ENCODE results near the gene REN. TPM values are rescaled to one million over a fixed set of nuclear protein-coding genes. Genes with fewer than 3 reads are reported as not detected.

REN gene
- total and polyA plus RNA-seq, 7 donors = not detected

- H3K27ac ChIP-seq = no peak overlapping the region
- DNase-seq = peak in 1 of 2 donors; percentile 40
- peaks cover 21% of the 10 kb centered on the region for H3K4me1 ChIP-seq
- no peaks in the 10 kb centered on the region for H3K27me3 ChIP-seq (ENCODE audit: insufficient read depth in 3 of 3, low read length in 2 of 3)
- peak in 1 of 4 donors; percentile 21 for ATAC-seq
- 49 to 56% (median 50%) methylated on average over 11 of the region's 11 CpGs for WGBS, 3 donors
- intact Hi-C loops (cut with DNase I) = no loop called here
- peaks cover 0 to 3% of the 10 kb centered on the region in 2 donors for H3K36me3 ChIP-seq (ENCODE audit: insufficient read depth in 1 of 2, low read depth in 1 of 2)
- TF ChIP-seq, protein P1, sequence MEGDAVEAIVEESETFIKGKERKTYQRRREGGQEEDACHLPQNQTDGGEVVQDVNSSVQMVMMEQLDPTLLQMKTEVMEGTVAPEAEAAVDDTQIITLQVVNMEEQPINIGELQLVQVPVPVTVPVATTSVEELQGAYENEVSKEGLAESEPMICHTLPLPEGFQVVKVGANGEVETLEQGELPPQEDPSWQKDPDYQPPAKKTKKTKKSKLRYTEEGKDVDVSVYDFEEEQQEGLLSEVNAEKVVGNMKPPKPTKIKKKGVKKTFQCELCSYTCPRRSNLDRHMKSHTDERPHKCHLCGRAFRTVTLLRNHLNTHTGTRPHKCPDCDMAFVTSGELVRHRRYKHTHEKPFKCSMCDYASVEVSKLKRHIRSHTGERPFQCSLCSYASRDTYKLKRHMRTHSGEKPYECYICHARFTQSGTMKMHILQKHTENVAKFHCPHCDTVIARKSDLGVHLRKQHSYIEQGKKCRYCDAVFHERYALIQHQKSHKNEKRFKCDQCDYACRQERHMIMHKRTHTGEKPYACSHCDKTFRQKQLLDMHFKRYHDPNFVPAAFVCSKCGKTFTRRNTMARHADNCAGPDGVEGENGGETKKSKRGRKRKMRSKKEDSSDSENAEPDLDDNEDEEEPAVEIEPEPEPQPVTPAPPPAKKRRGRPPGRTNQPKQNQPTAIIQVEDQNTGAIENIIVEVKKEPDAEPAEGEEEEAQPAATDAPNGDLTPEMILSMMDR (IDR thresholded peaks at IDR 0.05) = no peak
- H3K9me3 ChIP-seq = no peaks in the 10 kb centered on the region
- no peak overlapping the region for H3K4me3 ChIP-seq
Observed at GRCh38 chr1:204130981-204131892, 34.9 kb downstream of the REN start.

DNA sequence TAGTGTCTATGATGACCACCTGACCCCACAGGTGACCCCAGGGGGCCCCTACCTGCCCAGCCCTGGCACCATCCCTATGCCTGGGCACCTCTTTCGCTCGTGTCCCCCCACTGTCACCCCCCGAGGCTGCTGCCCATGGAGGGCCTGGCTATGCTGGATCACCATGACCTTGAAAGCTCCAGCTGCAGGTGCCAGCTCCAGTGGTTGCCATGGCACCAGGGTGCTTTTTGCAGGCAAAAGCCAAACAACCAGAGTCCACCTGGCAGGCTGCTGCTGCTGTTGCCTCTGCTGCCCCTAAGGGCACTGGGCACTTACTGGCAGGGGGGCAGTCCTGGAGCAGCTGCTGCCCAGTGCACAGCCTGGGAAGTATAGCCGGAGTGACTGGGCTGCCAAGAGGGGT, 36.0 kb downstream of the REN start:
- ATAC-seq = no peak
- TF ChIP-seq, protein P1 (IDR thresholded peaks at IDR 0.05) = no peak
- intact Hi-C loops (cut with DNase I) = no loop called here
- H3K9me3 ChIP-seq = no peaks in the 10 kb centered on the region
- no peak overlapping the region for H3K4me3 ChIP-seq
- 31 to 66% (median 46%) methylated on average over 4 of the region's 4 CpGs for WGBS, 3 donors
- H3K27me3 ChIP-seq (ENCODE audit: insufficient read depth in 3 of 3, low read length in 2 of 3) = no peaks in the 10 kb centered on the region
- H3K36me3 ChIP-seq (ENCODE audit: insufficient read depth in 1 of 2, low read depth in 1 of 2) = peaks cover 0 to 13% of the 10 kb centered on the region in 2 donors
- DNase-seq = no peak
- H3K4me1 ChIP-seq = peaks cover 21% of the 10 kb centered on the region
- H3K27ac ChIP-seq = no peak overlapping the region

DNA sequence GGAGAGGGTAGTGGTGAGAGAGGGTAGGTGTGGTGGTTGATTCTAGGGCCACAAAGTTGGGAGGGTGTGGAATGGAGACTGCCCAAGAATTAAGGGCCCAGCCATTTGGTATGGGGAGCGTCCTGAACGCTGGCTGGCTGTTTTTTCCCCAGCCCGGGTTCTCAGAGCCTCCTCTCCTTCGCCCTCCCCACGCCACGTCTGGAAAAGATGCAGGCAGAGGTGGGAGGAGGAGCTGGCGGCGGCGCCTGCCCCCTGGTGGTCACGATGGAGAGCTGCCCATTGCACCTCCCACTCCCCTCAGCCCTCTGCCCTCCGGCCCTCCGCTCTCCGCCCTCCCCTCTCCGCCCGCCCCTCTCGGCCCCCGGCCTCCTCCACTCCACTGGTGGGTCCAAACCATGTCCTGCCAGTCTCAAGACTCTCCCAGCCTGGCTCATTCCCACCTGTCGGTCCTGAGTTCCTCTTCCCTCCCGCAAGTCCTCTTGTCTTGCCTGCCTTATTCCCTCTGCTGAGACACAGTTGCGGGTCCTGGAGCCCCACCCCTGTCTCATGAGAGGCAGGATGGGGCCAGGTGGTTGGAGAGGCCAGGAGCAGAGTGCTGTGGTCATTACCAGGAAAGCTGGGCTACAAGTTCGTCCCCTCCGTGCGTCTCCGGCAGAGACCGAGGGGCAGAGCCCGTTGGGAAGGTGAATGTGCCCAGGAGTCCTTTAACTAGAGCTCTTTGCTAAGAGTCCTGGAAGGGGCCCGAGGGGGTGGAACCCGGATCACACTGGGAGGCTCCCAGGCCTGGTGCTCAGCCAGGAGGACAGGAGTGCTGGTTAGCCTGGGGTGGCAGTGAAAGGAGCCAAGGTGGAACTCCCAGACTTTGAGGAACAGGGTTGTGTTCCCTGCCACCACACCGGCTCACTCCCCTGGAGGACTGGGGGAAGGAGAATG, 36.9 kb downstream of the REN start:
- DNase-seq (peak; percentile 68 to 88), ATAC-seq (peak; percentile 86 to 94 (median 90))
- TF ChIP-seq, protein P1 (IDR thresholded peaks at IDR 0.05) = peak; percentile 95
- 13 to 26% (median 15%) methylated on average over 23 to 29 of the region's 29 CpGs for WGBS, 3 donors
- Histone ChIP-seq H3K9me3 (no peaks in the 10 kb centered on the region), H3K27me3 (ENCODE audit: insufficient read depth in 3 of 3, low read length in 2 of 3) (no peaks in the 10 kb centered on the region), H3K4me3 (peak overlapping the region; percentile 52), H3K36me3 (ENCODE audit: insufficient read depth in 1 of 2, low read depth in 1 of 2) (peaks cover 0 to 23% of the 10 kb centered on the region in 2 donors), H3K4me1 (peaks cover 21% of the 10 kb centered on the region), H3K27ac (no peak overlapping the region)
- intact Hi-C loops (cut with DNase I) = loop anchor here (1.0 to 5.0 kb wide), 5 partner anchors 42 to 268 kb away; partner anchors contain the start of gene SNRPE (in 2 of the 2)

DNA sequence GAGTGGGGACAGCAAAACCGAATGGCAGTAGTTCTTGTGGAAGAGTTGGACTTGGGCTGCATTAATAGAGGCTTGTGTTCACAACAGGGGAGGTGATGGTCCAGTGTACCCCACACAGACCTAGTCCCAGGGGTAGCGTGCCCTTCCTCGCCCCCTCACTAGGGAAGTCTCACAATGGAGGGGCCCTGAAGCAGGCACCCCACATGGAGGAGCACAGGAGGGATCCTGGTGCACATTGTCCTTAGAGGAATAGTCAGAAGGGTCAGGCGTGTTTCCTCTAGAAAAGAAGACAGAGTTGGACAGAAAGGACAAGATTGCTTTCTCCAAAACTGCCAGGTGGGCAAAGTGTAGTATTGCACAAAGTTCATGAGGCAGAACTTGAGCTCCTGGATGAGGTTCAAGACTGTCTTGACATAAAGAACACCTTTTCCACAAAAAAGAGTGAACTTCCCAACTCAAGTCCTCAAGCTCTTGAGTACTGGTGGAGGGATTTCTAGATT, 37.6 kb downstream of the REN start:
- intact Hi-C loops (cut with DNase I) = loop anchor here (2.0 to 5.0 kb wide), 3 partner anchors 41 to 268 kb away; partner anchors contain the start of gene SNRPE (in 1 of the 2)
- Histone ChIP-seq H3K4me3 (no peak overlapping the region), H3K4me1 (peaks cover 21% of the 10 kb centered on the region), H3K27me3 (ENCODE audit: insufficient read depth in 3 of 3, low read length in 2 of 3) (no peaks in the 10 kb centered on the region), H3K36me3 (ENCODE audit: insufficient read depth in 1 of 2, low read depth in 1 of 2) (peaks cover 0 to 30% of the 10 kb centered on the region in 2 donors), H3K27ac (no peak overlapping the region), H3K9me3 (no peaks in the 10 kb centered on the region)
- ATAC-seq (no peak), DNase-seq (no peak)
- TF ChIP-seq, protein P1 (IDR thresholded peaks at IDR 0.05) = no peak
- 69 to 87% (median 75%) methylated on average over 4 of the region's 4 CpGs for WGBS, 3 donors

All from psoas muscle (tissue), 8 donors.